Raji (cell line): Measurements from ENCODE around the gene CCDC24.

ENCODE experiments used
- POLR2A ChIP-seq: IDR thresholded peaks from 2 replicates; pipeline ENCODE4 v1.6.1; 2011; ENCODE audit warnings: low read depth, low read length, control low read depth; ENCODE audit not compliant: insufficient read depth

Gene CCDC24

GRCh38 chr1:44016041-44016889 is 24.9 kb downstream of the CCDC24 start:
- TF ChIP-seq POLR2A = no peak

- no peak for TF ChIP-seq POLR2A
These were observed 25.5 kb downstream of the CCDC24 start for GRCh38 chr1:44016890-44017400.

GRCh38 chr1:44019466-44019948 is 28.1 kb downstream of the CCDC24 start:
- no peak for TF ChIP-seq POLR2A

- no peak for TF ChIP-seq POLR2A
These were observed 29.1 kb downstream of the CCDC24 start for GRCh38 chr1:44020464-44020863.

- TF ChIP-seq POLR2A = no peak
These were observed 29.8 kb downstream of the CCDC24 start for GRCh38 chr1:44021156-44021555.

GRCh38 chr1:44021581-44022321 is 30.4 kb downstream of the CCDC24 start:
- no peak for TF ChIP-seq POLR2A

GRCh38 chr1:44024031-44024902 is 32.9 kb downstream of the CCDC24 start:
- TF ChIP-seq POLR2A = no peak

- TF ChIP-seq POLR2A = no peak
These were observed 33.6 kb downstream of the CCDC24 start for GRCh38 chr1:44024903-44025525.

GRCh38 chr1:44025816-44026215 is 34.4 kb downstream of the CCDC24 start:
- TF ChIP-seq POLR2A = peak; percentile 76

GRCh38 chr1:44027320-44027719 is 35.9 kb downstream of the CCDC24 start:
- no peak for TF ChIP-seq POLR2A

GRCh38 chr1:44029260-44029910 is 38.0 kb downstream of the CCDC24 start:
- TF ChIP-seq POLR2A = no peak

GRCh38 chr1:44029911-44030604 is 38.7 kb downstream of the CCDC24 start:
- TF ChIP-seq POLR2A = peak; percentile 64

GRCh38 chr1:44030605-44031251 is 39.3 kb downstream of the CCDC24 start:
- TF ChIP-seq POLR2A = peak; percentile 41
